Stimulated activated CD8-positive, alpha-beta memory T cell treated with anti-CD3 and anti-CD28 coated beads, Interleukin-2, amount 100 ng/mL, for 1 hour (primary cell): ENCODE results near the gene RTP3.

Source experiments
- DNase-seq, 2 donors: peaks; one replicate each; pipeline ENCODE4 v3.0.0-alpha.2; 2020; ENCODE audit warnings: low read depth in 2 of 2

RTP3 gene

GRCh38 chr3:46469680-46470357 is 28.0 kb upstream of the RTP3 start:
- no peak for DNase-seq

GRCh38 chr3:46470831-46471230 is 26.9 kb upstream of the RTP3 start:
- DNase-seq = no peak

GRCh38 chr3:46471371-46471914 is 26.3 kb upstream of the RTP3 start:
- no peak for DNase-seq

DNA sequence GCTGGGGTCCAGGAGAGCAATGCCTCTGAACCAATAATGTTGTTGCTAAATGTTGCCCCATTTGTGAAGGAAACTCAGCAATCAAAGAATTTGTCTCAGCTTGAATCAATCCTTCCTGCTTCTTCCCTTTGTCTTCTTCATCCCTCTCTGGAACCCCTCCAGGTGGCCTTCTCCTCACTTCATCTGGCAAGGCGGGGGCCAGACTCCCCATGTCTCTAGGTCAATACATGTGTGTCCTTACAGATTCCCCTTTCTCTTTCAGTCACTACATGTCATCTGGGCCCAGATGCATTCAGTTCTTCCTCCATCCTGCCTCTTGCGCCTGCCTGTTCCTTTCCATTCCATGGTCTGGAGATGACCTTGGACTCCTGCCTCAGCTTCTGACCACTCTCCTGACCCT is 25.0 kb upstream of the RTP3 start:
- no peak for DNase-seq

GRCh38 chr3:46477145-46477544 is 20.6 kb upstream of the RTP3 start:
- no peak for DNase-seq

DNA sequence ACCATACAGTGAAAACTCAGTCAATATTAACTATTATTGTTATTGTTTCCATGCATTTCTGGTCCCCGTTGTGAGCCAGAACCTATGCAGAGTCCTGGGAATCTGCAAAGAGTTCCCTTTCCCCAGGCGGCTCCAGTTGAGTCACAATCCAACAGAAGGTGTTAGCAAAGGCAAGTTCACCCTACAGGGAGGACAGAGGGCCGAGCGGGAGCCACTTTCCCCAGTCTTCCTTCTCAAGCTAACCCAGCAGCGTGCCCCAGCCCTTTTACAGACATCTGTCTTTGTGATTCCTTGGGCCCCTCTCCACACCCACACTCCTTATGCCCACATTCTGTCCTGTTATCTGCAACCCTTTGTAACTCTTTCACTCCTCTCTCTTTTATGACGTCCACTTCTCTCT is 20.0 kb upstream of the RTP3 start:
- no peak for DNase-seq

GRCh38 chr3:46478341-46478740 is 19.4 kb upstream of the RTP3 start:
- no peak for DNase-seq

DNA sequence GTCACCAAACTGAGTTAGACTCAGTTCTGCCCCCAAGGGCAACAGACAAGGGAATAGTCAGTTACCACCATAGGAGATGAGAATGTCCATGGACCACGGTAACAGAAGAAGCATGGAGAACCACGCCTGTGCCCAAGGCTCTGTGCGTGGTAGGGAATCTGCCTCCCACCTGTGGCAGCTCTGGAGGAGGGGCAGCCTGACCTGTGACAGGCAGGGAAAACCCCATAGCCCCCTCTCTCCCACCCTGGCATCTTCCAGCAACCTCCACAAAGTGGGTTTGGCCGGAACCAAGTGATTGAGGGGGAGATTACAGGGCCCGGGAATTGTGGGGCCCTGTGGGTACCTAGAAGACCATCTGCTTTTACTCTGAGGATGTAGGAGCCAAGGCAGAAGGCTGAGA is 18.8 kb upstream of the RTP3 start:
- DNase-seq = no peak

DNA sequence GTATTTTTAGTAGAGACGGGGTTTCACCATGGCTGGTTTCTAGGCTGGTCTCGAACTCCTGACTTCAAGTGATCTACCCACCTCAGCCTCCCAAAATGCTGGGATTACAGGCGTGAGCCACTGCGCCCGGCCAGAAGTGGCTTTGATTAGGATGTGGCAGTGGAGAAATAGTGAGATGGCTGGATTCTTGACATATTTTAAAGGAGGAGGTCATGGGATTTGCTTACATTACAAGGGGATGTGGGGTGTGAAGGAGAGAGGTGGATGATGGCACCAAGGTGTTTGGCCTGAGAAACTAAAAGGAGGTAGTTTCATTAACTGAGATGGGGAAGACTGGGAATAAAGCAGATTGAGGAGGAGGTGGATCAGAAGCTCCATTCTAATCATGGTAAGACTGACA is 18.1 kb upstream of the RTP3 start:
- DNase-seq = no peak

- no peak for DNase-seq
Measured at GRCh38 chr3:46480491-46481195, 17.1 kb upstream of the RTP3 start.

DNA sequence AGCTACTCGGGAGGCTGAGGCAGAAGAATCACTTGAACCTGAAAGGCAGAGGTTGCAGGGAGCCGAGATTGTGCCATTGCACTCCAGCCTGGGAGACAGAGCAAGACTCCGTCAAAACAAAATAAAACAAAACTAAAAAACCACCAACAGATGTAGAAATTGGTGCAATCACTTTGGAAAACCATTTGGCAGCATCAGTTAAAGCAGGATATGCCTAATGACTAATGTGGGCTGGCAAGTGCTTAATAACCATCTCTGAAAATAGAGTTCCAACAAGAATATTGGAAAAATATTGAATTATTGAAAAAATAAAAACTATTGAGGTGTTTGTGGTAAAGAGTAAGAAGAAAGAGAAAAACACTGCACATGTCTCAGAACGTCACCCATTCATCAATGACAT is 16.1 kb upstream of the RTP3 start:
- no peak for DNase-seq

DNA sequence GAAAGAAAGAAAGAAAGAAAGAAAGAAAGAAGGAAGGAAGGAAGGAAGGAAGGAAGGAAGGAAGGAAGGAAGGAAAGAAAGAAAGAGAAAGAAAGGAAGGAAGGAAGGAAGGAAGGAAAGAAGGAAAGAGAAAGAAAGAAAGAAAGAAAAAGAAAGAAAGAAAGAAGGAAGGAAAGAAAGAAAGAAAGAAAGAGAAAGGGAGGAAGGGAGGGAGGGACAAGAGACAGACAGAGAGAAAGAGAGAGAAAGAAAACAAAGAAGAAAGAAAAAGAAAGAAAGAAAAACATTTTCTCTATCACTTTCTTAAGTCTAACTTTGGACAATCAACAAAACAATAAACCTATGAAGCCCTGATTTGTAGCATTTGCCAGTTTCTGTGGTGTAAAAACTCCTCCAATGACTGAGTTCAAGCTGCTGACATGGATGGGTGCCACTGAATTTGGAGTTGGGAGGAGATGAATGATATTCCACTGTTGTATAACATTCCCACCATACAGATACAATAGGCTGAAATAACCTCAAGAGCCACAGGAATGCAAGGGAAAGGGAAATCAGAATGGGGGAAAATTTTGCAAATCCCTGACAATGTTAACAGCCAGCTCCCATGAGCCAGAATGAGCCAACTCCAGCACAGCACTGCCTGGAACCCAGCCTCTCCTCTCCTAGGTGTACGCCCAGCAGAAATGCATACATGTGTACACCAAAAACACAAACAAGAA is 15.0 kb upstream of the RTP3 start:
- no peak for DNase-seq

GRCh38 chr3:46483825-46484224 is 14.0 kb upstream of the RTP3 start:
- no peak for DNase-seq

- no peak for DNase-seq
Measured at GRCh38 chr3:46484388-46484787, 13.4 kb upstream of the RTP3 start.

GRCh38 chr3:46484911-46485778 is 12.6 kb upstream of the RTP3 start:
- no peak for DNase-seq

DNA sequence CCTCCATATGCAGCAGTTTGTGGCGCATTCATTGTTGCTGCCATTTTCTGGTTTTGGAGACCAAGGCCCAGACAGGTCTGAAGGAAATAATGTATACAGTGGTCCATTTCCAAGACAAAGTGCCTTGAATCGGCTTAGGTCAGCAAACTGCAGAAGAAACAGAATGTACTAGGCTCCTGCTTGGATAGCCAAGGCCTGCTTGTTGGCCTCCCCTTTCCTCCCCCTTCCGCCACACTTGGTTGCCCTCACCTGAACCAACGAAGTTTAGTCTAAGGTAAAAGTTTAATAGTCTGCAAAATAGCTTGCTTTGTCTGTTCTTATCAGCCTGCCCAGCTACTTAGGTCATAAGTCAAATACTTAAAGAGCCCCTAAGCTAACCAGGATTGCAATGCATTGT is 12.0 kb upstream of the RTP3 start:
- DNase-seq = no peak

DNA sequence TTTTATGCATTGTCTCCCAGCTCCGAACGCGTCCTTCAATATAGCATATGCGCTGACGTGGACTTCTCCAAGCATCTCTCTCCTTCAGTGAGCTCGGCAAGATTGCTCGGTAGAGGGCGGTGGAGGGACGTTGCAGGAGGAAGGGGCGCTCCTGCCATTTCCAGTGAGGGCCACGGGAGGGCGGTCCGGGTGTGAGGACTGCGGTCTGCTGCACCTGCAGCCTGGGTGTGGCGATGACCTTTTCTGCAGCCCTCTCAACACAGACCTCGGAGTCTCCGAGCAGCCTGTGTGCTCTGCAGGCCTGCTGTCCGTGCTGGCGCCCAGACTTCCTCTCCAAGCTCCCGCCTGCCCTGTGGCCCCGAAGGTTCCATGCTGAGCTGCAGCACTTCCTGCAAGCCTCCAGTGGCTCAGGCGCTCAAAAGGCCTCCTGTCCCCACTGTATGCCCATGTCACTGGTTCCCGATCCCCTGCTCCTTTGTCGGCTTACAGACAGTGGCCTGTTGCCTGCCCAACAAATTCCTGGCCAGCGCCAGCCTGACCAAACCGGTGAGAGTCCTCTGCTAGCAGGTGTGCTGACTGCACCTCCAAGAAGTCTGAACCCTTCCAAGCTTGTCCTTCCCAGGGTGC is 8.9 kb upstream of the RTP3 start:
- peak; percentile 86 for DNase-seq

GRCh38 chr3:46489381-46489780 is 8.4 kb upstream of the RTP3 start:
- no peak for DNase-seq

DNA sequence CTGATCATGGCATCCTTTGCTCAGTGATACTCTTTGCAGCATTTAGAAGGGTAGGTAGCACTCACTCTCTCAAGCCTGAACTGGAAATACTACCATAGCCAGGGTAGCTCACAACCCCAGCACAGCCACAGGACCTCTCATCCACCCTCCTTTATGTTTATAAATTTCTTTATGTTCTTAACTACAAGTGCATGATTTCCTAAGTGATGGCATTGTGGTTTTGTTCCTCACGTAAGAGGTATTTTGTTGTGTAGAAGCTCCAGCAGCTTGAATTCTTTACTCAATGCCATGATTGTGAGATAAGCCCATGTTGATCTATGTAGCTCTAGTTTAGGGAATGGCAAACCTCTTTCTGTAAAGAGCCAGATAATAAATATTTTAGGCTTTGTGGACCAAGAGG is 7.9 kb upstream of the RTP3 start:
- DNase-seq = no peak

- no peak for DNase-seq
Measured at GRCh38 chr3:46490338-46491084, 7.3 kb upstream of the RTP3 start.
